Stimulated activated CD4-positive, alpha-beta T cell treated with anti-CD3 and anti-CD28 coated beads, Interleukin-15, amount 100 ng/mL, for 1 hour (primary cell): Measurements from ENCODE around the gene ZNF804B.

Experiments
- DNase-seq, 2 donors: peaks; one replicate each; pipeline ENCODE4 v3.0.0-alpha.2; 2020; ENCODE audit warnings: low read depth in 1 of 2, low spot score in 1 of 2

ZNF804B gene

DNA sequence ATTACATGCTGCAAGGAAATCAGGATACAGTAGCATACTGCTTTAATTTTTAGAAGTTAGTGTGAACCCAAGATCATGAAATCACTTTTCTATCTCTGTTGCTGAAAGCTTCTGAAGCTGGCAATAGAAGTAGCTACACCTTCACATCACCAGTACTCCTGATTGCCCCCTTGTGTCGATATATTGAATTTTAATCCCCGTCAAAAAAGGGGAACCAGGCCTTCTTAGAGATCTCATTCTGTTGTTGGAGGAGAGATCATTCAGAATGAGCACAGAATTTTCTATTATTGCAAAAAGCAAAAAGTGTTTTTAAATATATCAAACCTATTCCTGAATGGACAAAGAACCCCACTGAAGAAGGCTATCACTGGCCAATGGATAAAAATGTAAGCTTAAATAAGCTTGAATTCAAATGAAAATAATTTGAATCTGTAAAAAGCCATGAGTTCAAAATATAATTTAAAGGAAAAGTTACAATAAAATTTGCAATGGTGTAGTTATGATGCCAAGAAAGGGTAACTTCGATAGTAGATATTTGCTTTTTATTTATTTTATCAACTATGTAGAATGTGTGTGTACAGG is 75.7 kb downstream of the ZNF804B start:
- no peak for DNase-seq

DNA sequence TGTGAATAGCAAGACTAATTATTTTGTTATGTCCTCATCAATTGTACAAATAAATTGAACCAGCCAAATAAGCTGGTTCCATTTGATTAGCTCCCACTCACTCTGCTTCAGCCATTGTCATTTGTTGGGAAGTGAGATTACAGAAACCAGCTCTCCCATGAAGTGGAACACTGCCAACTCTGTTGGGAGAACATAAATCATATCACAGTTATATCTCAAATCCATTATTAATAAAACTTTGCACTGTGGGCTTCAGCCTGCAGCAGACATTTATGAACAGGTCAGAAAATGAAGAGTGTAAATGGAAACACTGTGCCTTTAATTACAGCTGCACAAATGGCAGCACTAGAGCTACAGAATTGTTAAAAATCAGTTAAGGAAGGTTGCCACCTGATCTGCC is 82.7 kb downstream of the ZNF804B start:
- no peak for DNase-seq

DNA sequence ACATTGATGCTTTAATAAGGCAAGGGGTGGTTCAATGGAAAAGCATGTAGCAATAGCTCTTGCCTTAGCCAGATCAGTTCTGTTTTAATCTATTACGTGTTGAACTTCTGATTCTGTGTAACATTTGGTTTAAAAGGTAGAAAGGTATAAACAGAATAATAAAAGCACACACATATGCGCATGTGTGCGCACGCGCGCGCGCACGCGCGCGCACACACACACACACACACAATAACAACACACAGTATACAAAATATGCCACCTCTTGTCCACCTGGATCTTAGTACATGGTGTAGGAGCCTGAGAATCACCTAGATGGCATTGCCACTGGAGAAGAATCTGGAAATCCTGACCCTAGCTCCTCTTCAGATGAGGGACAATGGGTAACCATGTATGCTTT is 85.6 kb downstream of the ZNF804B start:
- DNase-seq: no peak

DNA sequence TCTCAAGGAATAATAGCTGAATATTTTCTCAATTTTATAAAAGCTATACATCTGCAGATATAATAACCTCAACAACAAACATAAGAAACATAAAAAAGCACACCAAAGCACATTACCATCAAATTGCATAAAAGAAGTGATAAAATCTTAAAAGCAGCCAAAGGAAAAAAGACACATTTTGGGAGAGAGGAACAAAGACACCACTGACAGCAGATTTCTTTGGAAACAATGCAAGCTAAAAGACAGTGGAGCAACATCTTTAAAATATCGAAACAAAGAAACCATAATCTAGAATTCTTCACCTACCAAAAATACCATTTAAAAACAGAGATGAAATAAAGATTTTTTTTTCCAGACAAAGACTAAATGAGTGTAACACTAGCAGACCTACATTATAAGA is 91.7 kb downstream of the ZNF804B start:
- no peak for DNase-seq

DNA sequence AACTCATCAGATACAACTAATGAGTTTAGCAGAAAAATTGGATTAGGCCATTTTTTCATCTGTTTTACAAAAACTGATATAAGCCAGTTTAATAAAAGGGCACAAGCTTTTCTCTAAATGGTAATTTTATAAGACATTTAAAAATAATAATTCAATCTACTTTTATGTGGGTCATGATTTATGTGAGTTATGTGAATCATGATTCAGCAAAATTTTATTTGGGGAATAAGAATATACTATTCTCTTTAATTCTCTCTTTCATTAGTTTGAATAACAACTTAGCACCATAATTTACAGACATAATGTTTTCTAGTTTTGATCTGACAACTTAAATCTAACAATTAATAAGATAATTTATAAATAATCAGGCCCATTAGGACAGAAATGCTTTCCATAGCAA is 99.8 kb downstream of the ZNF804B start:
- DNase-seq: no peak

DNA sequence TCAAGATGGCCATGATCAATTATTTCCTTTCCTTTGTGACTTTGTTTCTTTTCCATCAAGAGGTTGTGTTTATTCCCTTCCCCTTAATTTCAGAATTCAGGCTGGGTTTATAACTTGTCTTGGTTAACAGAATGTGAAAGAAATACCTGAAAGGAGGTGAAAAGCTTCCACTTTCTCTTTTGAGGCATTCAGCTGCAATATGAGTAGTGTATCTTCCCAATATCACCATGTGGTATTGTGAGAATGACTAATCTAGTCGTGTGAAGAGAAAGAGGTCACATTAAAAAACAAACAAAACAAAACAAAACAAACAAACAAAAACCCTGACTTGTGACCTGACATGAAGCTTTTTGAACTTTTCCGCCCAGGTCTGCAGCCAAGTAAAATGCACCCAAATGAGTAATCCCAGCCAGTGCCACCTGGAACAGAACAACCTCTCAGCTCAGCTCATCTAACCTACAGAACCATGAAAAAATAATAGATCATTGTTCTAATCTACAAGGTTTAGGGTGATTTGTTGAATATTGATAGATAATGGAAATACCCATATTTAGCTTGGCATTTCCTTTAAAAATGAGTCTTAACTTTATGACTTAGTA is 106.9 kb downstream of the ZNF804B start:
- DNase-seq: no peak

DNA sequence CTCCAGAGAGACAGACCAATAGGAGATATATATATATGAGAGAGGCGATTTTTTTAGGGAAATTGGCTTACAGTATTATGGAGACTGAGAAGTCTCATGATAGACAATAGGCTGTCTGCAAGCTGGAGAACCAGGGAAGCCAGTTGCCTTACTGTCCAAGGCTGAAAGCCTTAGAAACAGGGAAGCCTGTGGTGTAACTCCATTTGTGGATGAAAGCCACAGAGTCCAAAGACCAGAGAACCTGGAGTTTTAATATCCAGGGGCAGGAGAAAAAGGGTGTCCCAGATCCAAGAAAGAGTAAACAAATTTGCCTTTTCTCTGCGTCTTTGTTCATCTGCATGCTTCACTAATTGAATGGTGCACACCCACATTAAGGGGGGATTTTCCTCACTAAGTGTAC is 107.7 kb downstream of the ZNF804B start:
- no peak for DNase-seq

DNA sequence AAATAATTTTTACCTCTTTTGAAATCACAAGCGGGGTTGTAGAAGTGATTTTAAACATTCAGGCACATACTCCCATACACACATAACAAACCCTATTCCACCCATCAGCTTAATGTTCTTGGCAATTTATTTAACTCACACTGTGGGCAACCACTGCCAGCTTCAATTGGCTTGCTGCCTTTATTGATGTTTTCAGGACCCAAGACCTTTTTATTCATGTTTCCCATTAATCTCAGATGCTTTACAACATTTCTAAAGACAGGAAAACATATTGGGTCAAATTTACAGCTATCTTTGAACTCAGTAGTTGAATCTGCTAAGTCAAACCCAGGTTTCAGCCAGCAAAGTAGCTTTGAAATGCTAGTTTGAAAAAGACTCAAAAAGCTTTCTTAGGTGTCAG is 109.0 kb downstream of the ZNF804B start:
- DNase-seq: no peak

DNA sequence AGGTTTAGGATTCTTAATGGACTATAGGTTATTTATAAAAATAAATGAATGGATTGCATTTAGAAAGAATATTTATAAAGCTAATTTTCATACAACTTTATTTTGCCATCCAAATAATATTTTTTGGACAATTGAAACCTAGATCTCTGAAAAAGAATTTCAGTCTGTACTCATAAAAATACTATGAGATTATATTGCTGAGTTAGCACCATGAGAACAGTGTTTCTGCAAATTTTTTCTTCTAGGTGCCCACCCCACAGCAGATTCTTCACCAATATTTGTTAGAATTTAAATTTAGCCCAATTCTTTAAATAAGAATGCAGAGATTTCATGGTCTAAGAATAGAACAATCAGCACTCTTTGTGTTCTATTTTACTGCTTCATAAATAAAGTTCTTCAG is 121.6 kb downstream of the ZNF804B start:
- no peak for DNase-seq

DNA sequence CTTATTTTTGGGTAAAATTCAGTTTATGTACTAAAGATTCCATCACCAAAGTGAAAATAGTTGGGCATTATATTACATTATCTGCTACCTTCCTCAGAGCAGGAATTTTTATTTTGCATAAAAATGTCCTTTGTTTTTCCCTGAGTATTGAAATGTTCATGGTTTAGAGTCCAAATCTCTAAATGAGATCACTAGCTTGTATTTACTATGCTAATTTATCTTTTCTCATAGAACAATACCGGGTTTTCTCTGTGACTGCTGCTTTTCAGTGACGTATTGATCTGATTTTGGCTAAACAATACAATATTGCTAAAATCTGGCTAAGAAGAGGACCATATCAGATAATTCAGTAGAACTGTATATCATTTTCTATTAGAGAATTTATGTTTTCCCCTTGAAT is 125.6 kb downstream of the ZNF804B start:
- DNase-seq: no peak

DNA sequence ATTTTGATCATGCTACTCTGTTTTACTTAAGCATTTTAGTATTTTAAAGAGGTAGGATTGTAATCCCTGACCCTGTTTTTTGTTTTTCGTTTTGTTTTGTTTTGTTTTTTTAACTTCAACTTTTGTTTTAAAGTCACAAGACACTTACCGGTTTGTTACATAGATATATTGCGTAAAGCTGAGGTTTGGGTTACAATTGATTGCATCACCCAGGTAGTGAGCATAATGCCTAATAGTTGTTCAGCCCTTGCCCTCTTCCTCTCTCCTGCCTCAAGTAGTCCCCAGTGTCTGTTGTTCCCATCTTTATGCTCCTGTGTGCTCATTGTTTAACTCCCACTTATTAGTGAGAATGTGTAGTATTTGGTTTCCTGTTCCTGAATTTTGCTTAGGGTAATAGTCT is 129.2 kb downstream of the ZNF804B start:
- no peak for DNase-seq

DNA sequence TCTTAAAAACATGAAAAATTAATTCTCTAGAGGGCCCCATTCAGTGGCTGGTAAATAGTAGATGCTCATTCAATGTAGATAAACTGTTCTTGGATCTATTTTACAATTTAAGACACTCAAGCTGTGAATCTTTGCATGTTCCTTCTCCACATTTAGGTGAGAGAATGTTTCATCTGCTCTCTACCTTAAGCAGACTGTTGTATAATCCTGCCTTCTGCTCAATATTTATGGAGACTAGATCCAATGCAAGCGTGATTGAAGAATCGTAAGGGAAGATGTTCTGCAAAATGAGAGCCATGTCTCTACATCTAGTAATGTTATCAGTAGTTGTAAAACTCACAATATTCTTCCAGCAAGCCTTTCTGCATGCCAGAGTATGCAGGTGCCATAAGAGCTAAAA is 151.0 kb downstream of the ZNF804B start:
- no peak for DNase-seq

DNA sequence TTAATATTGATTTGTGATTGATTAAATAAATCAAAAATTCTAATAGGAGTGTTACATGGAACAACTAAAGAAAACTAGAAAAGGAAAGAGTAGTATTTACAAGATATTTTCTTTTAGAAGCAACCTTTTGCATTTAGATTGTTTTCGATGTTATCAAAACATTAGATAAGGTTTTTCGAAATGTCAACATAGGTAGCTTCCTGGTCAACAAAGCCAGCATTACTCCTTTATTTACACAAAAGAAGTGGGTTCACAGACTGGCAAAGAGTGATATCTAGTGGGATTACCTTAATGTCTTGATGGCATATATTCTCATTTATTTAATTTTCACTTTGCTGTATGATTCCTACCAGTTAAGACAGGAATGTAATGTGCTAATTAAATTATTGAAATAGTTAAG is 153.4 kb downstream of the ZNF804B start:
- no peak for DNase-seq

DNA sequence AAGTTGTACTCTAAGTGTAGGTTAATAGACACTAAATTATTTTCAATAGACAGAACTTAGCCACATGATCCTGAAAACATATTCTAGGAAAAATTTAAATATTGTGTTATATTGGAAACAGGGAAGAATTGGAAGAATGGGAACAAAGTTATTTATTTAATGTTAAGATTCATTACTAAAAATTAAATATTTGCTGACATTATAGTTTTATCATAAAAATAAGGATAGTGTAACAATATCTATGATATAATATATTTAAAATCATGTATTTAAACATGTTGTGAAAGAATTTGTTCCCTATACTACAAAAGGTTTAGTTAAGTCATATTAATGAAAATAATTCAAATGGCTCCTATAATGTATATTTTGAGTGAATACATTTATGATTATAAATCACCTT is 156.1 kb downstream of the ZNF804B start:
- DNase-seq: no peak

DNA sequence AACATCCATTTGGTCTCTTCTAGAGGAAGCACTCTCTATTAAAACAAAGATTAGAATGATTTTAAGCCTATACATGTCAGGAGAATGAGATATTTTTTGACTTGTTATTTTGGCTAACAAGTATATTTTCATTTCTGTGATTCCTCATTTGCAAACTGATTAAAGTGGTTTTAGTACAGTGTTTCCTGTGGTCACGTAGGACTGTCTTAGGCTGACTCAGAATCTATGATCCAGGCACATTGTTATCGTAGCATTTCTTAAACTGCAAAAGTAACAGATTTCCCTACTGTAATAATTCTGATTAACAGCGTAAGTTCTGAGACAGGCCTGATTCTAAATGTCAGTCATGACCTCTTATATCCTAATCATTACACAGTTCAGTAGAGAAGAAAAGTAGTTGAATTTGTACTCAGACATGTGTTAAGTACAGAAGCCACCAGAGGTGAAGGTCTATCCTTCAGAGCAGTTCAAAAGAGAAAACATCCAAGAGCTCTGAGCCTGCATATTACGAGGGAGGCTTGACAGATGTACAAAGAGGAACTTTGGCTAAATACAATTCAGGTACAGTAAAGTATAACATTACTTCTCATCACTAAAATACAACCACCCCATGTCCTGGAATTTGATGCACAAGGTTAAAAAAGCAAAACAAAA is 160.1 kb downstream of the ZNF804B start:
- DNase-seq: no peak

DNA sequence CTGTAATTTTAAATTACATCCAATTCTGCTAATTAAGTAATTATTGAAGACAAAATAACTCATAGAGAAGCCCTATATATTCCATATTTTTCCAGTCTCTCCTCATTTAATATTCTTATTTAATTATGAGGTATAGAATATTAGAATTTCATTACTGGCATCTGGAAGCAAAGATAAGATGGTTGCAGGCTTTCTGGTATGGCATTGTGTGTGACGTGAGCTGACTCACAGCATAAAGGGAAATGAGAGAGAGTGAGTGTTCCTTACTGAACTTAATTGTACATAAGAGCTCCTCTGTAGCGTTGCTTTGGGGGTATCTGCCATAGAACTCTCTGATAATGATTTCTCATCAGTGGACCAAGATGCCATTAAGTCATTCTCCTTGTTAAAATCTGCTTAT is 163.4 kb downstream of the ZNF804B start:
- no peak for DNase-seq

DNA sequence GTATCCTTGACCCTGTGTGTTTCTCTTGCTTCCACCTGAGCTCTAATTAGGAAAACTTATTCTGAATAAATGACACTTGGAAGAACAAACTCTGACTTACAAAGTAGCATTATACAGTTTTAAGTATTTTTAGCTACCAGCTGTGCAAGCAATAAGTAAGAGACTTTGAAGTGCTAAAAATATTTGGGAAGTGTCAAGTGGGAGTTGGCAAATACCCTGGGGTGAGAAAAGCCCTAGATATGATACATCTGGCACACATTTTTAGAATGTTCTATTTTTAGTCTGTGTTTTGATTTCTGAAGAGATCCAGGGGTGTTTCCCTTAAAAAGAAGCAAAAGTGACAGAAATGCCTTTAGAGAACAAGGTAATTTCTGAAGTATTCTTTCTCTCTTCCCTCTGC is 168.8 kb downstream of the ZNF804B start:
- DNase-seq: no peak

DNA sequence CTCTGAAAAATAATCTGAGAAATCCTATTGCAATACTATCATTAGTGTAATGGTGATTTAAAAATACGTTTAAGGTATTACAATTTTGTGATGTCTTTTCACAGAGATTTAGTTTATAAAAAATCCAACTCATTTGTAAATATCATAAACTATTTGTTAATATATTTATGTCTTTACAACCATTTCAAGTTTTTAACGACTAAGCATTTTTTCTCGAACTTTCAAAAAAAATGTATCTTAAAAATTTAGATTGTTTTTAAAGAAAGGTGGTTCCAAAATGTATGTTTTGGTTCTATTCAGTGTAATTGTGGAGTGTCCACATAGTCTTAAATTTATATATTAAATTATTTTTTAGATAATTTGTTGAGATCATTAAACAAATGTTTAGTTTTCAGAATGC is 170.2 kb downstream of the ZNF804B start:
- no peak for DNase-seq

DNA sequence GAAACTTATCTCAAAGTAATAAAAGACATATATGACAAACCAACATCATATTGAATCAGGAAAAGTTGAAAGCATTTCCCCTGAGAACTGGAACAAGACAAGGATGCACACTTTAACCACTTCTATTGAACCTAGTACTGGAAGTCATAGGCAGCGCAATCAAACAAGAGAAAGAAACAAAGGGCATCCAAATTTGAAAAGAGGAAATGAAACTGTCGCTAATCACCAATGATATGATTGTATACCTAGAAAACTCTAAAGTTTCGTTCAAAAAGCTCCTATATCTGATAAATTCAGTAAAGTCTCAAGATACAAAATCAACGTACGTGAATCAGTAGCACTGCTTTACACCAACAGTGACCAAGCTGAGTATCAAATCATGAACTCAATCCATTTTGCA is 173.8 kb downstream of the ZNF804B start:
- no peak for DNase-seq

DNA sequence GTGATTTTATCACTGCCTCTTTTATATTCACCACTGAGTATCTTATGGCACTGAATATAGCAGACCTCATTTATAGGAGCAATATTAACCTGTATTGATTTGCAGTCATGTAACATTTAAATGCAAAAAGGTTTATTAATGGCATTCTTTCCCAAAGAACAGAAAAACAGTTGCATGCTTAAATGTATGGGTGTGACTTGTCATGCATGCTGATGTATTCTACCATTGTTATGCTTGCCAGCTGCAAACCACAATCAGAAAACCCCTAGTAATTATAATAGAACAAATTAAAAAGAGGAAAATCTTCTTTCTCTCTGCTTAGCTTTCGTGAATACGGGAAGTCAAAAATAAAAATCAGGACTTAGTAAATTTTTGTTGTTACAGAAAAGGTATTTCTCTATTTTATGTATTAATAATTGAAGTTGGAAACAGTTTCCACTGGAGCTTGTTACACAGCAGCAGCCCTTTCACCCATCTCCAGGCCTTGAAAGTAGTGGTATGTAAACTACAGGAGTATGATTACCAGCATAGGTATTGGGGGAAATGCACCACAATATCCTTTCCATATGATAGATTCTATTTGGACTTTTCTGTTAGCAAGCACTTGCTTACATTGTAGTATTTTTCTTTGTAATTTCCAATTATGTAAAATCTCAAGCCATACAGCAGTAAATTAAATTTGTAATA is 183.5 kb downstream of the ZNF804B start:
- no peak for DNase-seq

DNA sequence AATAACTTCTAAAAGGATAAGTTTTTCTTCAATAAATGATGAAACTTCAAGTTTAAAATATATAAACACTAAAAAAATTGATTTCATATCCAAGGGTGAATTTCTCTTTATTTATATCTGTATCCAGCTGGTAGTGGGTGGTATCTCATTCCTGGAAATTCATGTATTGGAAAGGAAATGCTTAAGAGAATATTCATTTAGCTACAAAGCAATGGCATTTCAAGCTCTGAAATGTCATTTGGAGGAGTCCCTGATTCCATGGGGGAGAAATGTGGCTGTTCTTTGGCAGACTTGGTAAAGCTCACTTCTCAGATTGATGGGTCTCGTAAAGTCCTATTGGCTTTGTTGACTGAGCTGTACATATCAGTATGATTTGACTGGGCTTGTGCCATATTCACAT is 192.3 kb downstream of the ZNF804B start:
- no peak for DNase-seq

DNA sequence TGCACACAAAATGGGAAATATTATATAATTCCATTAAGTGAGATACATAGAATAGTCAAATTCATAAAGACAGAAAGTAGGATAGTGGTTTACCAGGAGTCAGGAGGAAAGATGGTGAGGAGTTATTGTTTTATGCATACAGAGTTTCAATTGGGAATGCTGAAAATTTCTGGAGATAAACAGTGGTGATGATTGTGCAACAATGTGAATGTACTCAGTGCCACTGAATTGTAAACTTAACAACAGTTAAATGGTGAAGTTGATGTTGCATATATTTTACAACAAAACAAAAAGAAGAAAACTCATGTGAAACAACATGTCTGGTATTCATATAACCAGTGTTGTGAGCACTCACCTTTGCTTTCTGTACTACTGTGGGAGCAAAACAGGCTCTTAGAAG is 204.9 kb downstream of the ZNF804B start:
- DNase-seq: no peak

DNA sequence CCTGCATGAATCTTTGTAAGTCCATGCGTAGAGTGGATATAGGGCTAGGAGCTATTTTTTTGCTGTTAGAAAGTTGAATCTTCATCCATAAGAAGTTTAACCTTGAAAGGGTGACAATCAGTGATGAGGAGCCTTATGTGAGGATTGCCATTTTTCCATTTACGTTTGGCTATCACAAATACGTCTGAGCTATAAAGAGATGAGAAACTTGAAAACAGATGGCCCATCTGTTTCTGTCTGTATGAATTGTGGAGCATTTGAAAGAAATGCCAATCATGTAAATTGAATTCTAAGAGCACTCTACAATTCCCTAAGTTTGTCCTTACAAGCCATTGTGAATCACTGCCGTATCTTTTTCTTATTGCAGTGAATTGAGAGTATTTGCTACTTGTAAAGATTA is 205.9 kb downstream of the ZNF804B start:
- no peak for DNase-seq
